ENCODE data around the gene MSI2. TPM values are rescaled to one million over a fixed set of nuclear protein-coding genes. Genes with fewer than 3 reads are reported as not detected.

MSI2 gene
- total RNA-seq, 2 donors from 2014 or later: 88.3 to 114 TPM

DNA sequence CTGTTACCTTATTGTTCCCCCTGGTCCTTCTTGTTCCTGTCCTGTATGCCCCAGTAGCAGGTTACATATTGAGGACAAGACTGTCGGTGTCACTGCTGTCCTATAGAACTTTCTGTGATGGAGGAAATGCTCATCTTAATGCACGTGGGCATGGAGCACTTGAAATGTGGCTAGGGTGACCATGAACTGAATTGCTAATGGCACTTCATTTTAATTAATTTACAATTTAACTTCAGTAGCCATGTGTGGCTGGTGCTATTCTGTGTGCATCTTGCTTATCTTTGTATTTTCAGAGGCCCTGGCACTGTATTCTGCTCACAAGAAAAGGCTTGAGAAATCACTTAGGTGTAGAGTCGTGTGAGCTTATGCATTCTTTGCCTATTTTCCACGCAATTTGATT lies 125.2 kb downstream of the MSI2 start:
- TF ChIP-seq, protein P1, sequence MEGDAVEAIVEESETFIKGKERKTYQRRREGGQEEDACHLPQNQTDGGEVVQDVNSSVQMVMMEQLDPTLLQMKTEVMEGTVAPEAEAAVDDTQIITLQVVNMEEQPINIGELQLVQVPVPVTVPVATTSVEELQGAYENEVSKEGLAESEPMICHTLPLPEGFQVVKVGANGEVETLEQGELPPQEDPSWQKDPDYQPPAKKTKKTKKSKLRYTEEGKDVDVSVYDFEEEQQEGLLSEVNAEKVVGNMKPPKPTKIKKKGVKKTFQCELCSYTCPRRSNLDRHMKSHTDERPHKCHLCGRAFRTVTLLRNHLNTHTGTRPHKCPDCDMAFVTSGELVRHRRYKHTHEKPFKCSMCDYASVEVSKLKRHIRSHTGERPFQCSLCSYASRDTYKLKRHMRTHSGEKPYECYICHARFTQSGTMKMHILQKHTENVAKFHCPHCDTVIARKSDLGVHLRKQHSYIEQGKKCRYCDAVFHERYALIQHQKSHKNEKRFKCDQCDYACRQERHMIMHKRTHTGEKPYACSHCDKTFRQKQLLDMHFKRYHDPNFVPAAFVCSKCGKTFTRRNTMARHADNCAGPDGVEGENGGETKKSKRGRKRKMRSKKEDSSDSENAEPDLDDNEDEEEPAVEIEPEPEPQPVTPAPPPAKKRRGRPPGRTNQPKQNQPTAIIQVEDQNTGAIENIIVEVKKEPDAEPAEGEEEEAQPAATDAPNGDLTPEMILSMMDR (conservative IDR thresholded peaks at IDR 0.05): no peak
- peaks cover 24% of the 10 kb centered on the region for H3K36me3 Mint-ChIP-seq (ENCODE audit: low read depth)
- no peaks in the 10 kb centered on the region for H3K27me3 Mint-ChIP-seq (ENCODE audit: insufficient read depth)
- no peak overlapping the region for H3K9ac ChIP-seq (ENCODE audit: extremely low read depth, low read length, poor library complexity, severe bottlenecking)
- peaks cover 6% of the 10 kb centered on the region for H3K36me3 ChIP-seq (ENCODE audit: control insufficient read depth, insufficient read depth, low read length)
- no peaks in the 10 kb centered on the region for H3K27me3 ChIP-seq (ENCODE audit: control insufficient read depth, insufficient read depth, low read length, poor library complexity, severe bottlenecking)
- no peaks in the 10 kb centered on the region for H3K4me1 ChIP-seq (ENCODE audit: control insufficient read depth, insufficient read depth, low read length)
- no peaks in the 10 kb centered on the region for H3K9me3 ChIP-seq (ENCODE audit: control insufficient read depth, low read length)
- no peak overlapping the region for H3K4me3 Mint-ChIP-seq
- no peak overlapping the region for H3K27ac Mint-ChIP-seq
- 89 to 97% methylated on average over 3 to 4 of the region's 4 CpGs for whole genome bisulfite sequencing, 2 experiments (ENCODE audit: insufficient coverage in 1 of 2, insufficient read length in 1 of 2)
- no peak overlapping the region for H3K4me3 ChIP-seq (ENCODE audit: low read length)
- DNase-seq: no peak
- no peak overlapping the region for H3K27ac ChIP-seq (ENCODE audit: low read depth, low read length)
- H3K4me1 Mint-ChIP-seq: peaks cover 19% of the 10 kb centered on the region
- H3K9me3 Mint-ChIP-seq: peaks cover under 1% of the 10 kb centered on the region

DNA sequence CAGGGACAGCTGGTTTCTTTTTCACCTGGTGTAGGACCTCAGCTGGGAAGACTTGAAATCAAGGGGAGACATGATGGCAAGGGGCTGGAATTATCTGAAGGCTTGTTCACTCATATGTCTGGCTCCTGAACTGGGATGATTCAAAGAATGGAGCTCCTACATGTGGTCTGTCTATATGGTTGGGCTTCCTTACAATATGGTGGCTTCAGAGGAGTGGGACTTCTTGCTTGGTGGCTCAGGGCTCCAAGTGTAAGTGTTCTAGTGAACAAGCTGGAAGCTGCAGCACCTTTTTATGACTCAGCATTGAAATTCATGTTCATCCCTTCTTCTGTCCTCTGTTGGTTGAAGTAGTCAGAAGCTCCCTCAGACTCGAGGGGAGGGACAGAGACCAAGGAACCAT lies 127.9 kb downstream of the MSI2 start:
- H3K4me1 Mint-ChIP-seq: peaks cover 12% of the 10 kb centered on the region
- no peaks in the 10 kb centered on the region for H3K27me3 Mint-ChIP-seq (ENCODE audit: insufficient read depth)
- no peak overlapping the region for H3K4me3 Mint-ChIP-seq
- H3K27ac Mint-ChIP-seq: no peak overlapping the region
- no peak for DNase-seq
- Histone ChIP-seq H3K4me1 (ENCODE audit: control insufficient read depth, insufficient read depth, low read length) (no peaks in the 10 kb centered on the region), H3K9me3 (ENCODE audit: control insufficient read depth, low read length) (peaks cover 14% of the 10 kb centered on the region), H3K27ac (ENCODE audit: low read depth, low read length) (no peak overlapping the region), H3K36me3 (ENCODE audit: control insufficient read depth, insufficient read depth, low read length) (peaks cover 4% of the 10 kb centered on the region), H3K9ac (ENCODE audit: extremely low read depth, low read length, poor library complexity, severe bottlenecking) (no peak overlapping the region), H3K4me3 (ENCODE audit: low read length) (no peak overlapping the region), H3K27me3 (ENCODE audit: control insufficient read depth, insufficient read depth, low read length, poor library complexity, severe bottlenecking) (no peaks in the 10 kb centered on the region)
- peaks cover 36% of the 10 kb centered on the region for H3K36me3 Mint-ChIP-seq (ENCODE audit: low read depth)
- peaks cover 9% of the 10 kb centered on the region for H3K9me3 Mint-ChIP-seq
- 80 to 94% methylated on average over 1 of the region's 1 CpG for WGBS, 2 experiments (ENCODE audit: insufficient coverage in 1 of 2, insufficient read length in 1 of 2)
- TF ChIP-seq, protein P1 (conservative IDR thresholded peaks at IDR 0.05): no peak

DNA sequence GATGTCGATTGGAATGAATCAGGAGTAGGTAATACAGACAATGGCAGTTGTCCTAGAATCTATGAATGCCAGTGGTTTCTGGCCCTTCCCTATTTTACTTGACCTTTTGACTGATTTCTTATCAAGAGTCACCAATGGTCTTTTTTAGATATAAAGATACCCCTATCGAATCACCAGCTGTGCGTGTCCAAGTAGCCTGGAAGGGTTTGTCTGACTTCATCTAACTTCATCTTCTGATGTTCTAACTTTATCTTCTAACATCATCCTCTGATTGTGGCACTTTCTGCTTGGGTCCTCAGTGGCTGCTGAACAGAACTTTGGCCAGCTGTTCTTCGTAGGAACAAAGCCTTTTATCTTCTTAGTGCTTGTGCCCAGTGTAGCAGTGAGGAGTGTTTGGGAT lies 129.7 kb downstream of the MSI2 start:
- Mint-ChIP-seq H3K27me3 (ENCODE audit: insufficient read depth) (no peaks in the 10 kb centered on the region), H3K9me3 (peaks cover 9% of the 10 kb centered on the region), H3K4me3 (no peak overlapping the region), H3K27ac (no peak overlapping the region), H3K4me1 (peaks cover 12% of the 10 kb centered on the region), H3K36me3 (ENCODE audit: low read depth) (peaks cover 38% of the 10 kb centered on the region)
- no peaks in the 10 kb centered on the region for H3K4me1 ChIP-seq (ENCODE audit: control insufficient read depth, insufficient read depth, low read length)
- TF ChIP-seq, protein P1 (conservative IDR thresholded peaks at IDR 0.05): no peak
- no peak overlapping the region for H3K27ac ChIP-seq (ENCODE audit: low read depth, low read length)
- no peak for DNase-seq
- no peak overlapping the region for H3K4me3 ChIP-seq (ENCODE audit: low read length)
- H3K27me3 ChIP-seq (ENCODE audit: control insufficient read depth, insufficient read depth, low read length, poor library complexity, severe bottlenecking): no peaks in the 10 kb centered on the region
- peaks cover 4% of the 10 kb centered on the region for H3K36me3 ChIP-seq (ENCODE audit: control insufficient read depth, insufficient read depth, low read length)
- WGBS, 2 experiments (ENCODE audit: insufficient coverage in 1 of 2, insufficient read length in 1 of 2): 97 to 100% methylated on average over 3 to 4 of the region's 4 CpGs
- H3K9ac ChIP-seq (ENCODE audit: extremely low read depth, low read length, poor library complexity, severe bottlenecking): no peak overlapping the region
- H3K9me3 ChIP-seq (ENCODE audit: control insufficient read depth, low read length): peaks cover 14% of the 10 kb centered on the region

All from endodermal cell (in vitro differentiated cells).